Naive thymus-derived CD4-positive, alpha-beta T cell (primary cell): ENCODE results near the gene ZNF316. TPM values are rescaled to one million over a fixed set of nuclear protein-coding genes. Genes with fewer than 3 reads are reported as not detected.

Experiments
- ATAC-seq: fragments of 150-1000 bp; cut with Tn5 transposase; 2 replicates; pipeline ENCODE4 v1.10.0; 2021; ENCODE audit warnings: mild to moderate bottlenecking, moderate library complexity
- CTCF ChIA-PET: fragments of 350-600 bp; sonication (Branson Sonifier 250); formaldehyde crosslinking; loops from one replicate; lab custom pipeline; 2021; ENCODE audit warnings: antibody characterized with exemption; lab: Charles Lee
- POLR2A ChIA-PET: fragments of 350-600 bp; sonication (Branson Sonifier 250); formaldehyde crosslinking; loops from one replicate; lab custom pipeline; 2021; ENCODE audit warnings: antibody characterized with exemption, inconsistent platforms; lab: Charles Lee
- DNase-seq, 9 donors: peaks; one replicate each; pipeline versions ENCODE4 v3.0.0 to v3.0.0-alpha.2; 2020 to 2022; ENCODE audit warnings: mixed read lengths in 1 of 9
- H3K27ac ChIP-seq: one replicate; pipeline ENCODE4 v1.7.0; 2013; ENCODE audit warnings: mild to moderate bottlenecking, low read depth, low read length, moderate library complexity
- H3K27me3 ChIP-seq, 2 donors: one replicate each; pipeline ENCODE4 v1.7.0; 2013; ENCODE audit warnings: low read length in 2 of 2, mild to moderate bottlenecking in 2 of 2, moderate library complexity in 2 of 2; ENCODE audit not compliant: control insufficient read depth in 2 of 2, insufficient read depth in 2 of 2
- H3K36me3 ChIP-seq, 3 experiments: 1 replicate in 2 of 3; 2 replicates in 1 of 3; pipeline ENCODE4 v1.7.0; 2013; ENCODE audit warnings: low read length in 3 of 3, mild to moderate bottlenecking in 3 of 3, moderate library complexity in 1 of 3; ENCODE audit not compliant: insufficient read depth in 3 of 3, control insufficient read depth in 2 of 3
- H3K4me1 ChIP-seq, 2 donors: one replicate each; pipeline ENCODE4 v1.7.0; 2013; ENCODE audit warnings: low read length in 2 of 2, mild to moderate bottlenecking in 2 of 2, moderate library complexity in 1 of 2; ENCODE audit not compliant: control insufficient read depth in 2 of 2, insufficient read depth in 2 of 2
- H3K4me3 ChIP-seq: 2 replicates; pipeline ENCODE4 v1.7.0; 2013; ENCODE audit warnings: mild to moderate bottlenecking, low read length
- H3K9me3 ChIP-seq, 3 experiments: 1 replicate in 2 of 3; 2 replicates in 1 of 3; pipeline ENCODE4 v1.7.0; 2013; ENCODE audit warnings: low read length in 3 of 3; ENCODE audit not compliant: control insufficient read depth in 2 of 3
- H3K27ac Mint-ChIP-seq, 9 donors: one replicate each; pipeline ENCODE4 v1.8.0; 2020 to 2022; ENCODE audit warnings: mixed read lengths in 9 of 9, mild to moderate bottlenecking in 8 of 9, moderate library complexity in 5 of 9, inconsistent platforms in 2 of 9
- H3K27me3 Mint-ChIP-seq, 5 donors: one replicate each; pipeline ENCODE4 v1.8.0; 2021 to 2022; ENCODE audit warnings: mixed read lengths in 5 of 5, mild to moderate bottlenecking in 1 of 5
- H3K36me3 Mint-ChIP-seq, 5 donors: one replicate each; pipeline ENCODE4 v1.8.0; 2020 to 2022; ENCODE audit warnings: mixed read lengths in 5 of 5, mild to moderate bottlenecking in 3 of 5, inconsistent platforms in 1 of 5
- H3K4me1 Mint-ChIP-seq, 7 donors: one replicate each; pipeline ENCODE4 v1.8.0; 2020 to 2022; ENCODE audit warnings: mixed read lengths in 7 of 7, mild to moderate bottlenecking in 3 of 7, inconsistent platforms in 1 of 7
- H3K4me3 Mint-ChIP-seq, 10 donors: one replicate each; pipeline ENCODE4 v1.8.0; 2020 to 2022; ENCODE audit warnings: mild to moderate bottlenecking in 10 of 10, mixed read lengths in 10 of 10, moderate library complexity in 6 of 10, inconsistent platforms in 2 of 10
- H3K9me3 Mint-ChIP-seq, 11 donors: one replicate each; pipeline ENCODE4 v1.8.0; 2020 to 2022; ENCODE audit warnings: mixed read lengths in 11 of 11, mild to moderate bottlenecking in 4 of 11, inconsistent platforms in 1 of 11, moderate library complexity in 1 of 11
- intact Hi-C, 2 donors: fragments of 100-400 bp; cut with micrococcal nuclease; formaldehyde crosslinking; loops; one replicate each; pipeline ENCODE4 v1.15.1; 2023
- polyA plus RNA-seq, 2 donors: library from polyadenylated mRNA; unstranded; fragments of 300-500 nt; fragmentation: Illumina TruSeq; gene quantifications; one replicate each; pipeline ENCODE4 v1.2.3, GENCODE V29; 2021
- total RNA-seq, 6 experiments: library from RNA in 5 of 6; stranded (reverse) in 5 of 6; gene quantifications; 1 replicate in 5 of 6; 2 replicates in 1 of 6; pipeline ENCODE4 v1.2.3 and lab custom pipeline; 2021 to 2026

Gene ZNF316
- total and polyA plus RNA-seq, 7 experiments from 2014 or later: 0.66 to 71.6 (median 51.5) TPM

GRCh38 chr7:6600093-6600492 lies 37.0 kb upstream of the ZNF316 start:
- H3K27ac Mint-ChIP-seq: no peak overlapping the region
- DNase-seq (no peak), ATAC-seq (no peak)
- H3K9me3 ChIP-seq: no peaks in the 10 kb centered on the region
- peaks cover 0 to 91% (median 18%) of the 10 kb centered on the region in 3 experiments for H3K36me3 ChIP-seq
- H3K4me1 ChIP-seq: no peaks in the 10 kb centered on the region
- peaks cover 0 to 44% (median 16%) of the 10 kb centered on the region in 5 donors for H3K36me3 Mint-ChIP-seq
- no peak overlapping the region for H3K4me3 ChIP-seq
- H3K9me3 Mint-ChIP-seq: no peaks in the 10 kb centered on the region
- no peak overlapping the region for H3K27ac ChIP-seq
- H3K27me3 ChIP-seq: no peaks in the 10 kb centered on the region
- ChIA-PET CTCF (interaction anchor here (0.5 to 1.4 kb wide), 4 partner anchors 9 to 757 kb away, joined by 3 to 5 read pairs (median 4); no protein-coding TSS in a partner anchor), POLR2A (no interaction called here)
- H3K27me3 Mint-ChIP-seq: no peaks in the 10 kb centered on the region
- intact Hi-C loops: no loop called here
- peaks cover 0 to 14% (median 7%) of the 10 kb centered on the region in 7 donors for H3K4me1 Mint-ChIP-seq
- no peak overlapping the region for H3K4me3 Mint-ChIP-seq

GRCh38 chr7:6604458-6604857 lies 32.7 kb upstream of the ZNF316 start:
- Mint-ChIP-seq H3K27ac (peak overlapping the region in 2 of 9 donors; percentile 72 to 73), H3K4me3 (no peak overlapping the region), H3K27me3 (no peaks in the 10 kb centered on the region), H3K9me3 (no peaks in the 10 kb centered on the region), H3K4me1 (peaks cover 0 to 10% (median 5%) of the 10 kb centered on the region in 7 donors), H3K36me3 (peaks cover 0 to 24% (median 9%) of the 10 kb centered on the region in 5 donors)
- POLR2A ChIA-PET: no interaction called here
- Histone ChIP-seq H3K27me3 (no peaks in the 10 kb centered on the region), H3K9me3 (no peaks in the 10 kb centered on the region), H3K4me1 (no peaks in the 10 kb centered on the region), H3K36me3 (peaks cover 0 to 86% (median 11%) of the 10 kb centered on the region in 3 experiments), H3K4me3 (no peak overlapping the region), H3K27ac (no peak overlapping the region)
- CTCF ChIA-PET: interaction anchor here (0.6 to 1.6 kb wide), 3 partner anchors 10 to 748 kb away, joined by 4 to 5 read pairs (median 4); no protein-coding TSS in a partner anchor
- intact Hi-C loops: no loop called here
- no peak for ATAC-seq
- DNase-seq: no peak

- POLR2A ChIA-PET: interaction anchor here (0.5 kb wide), 1 partner anchor 48 kb away, joined by 3 read pairs; no protein-coding TSS in a partner anchor
Measured at GRCh38 chr7:6606866-6607583, 30.1 kb upstream of the ZNF316 start.

GRCh38 chr7:6607651-6608051 lies 29.5 kb upstream of the ZNF316 start:
- DNase-seq (no peak), ATAC-seq (no peak)
- ChIA-PET POLR2A (interaction anchor here (0.5 kb wide), 1 partner anchor 49 kb away, joined by 3 read pairs; no protein-coding TSS in a partner anchor), CTCF (interaction anchor here (0.6 kb wide), 2 partner anchors 728 to 1564 kb away, joined by 3 to 5 read pairs; no protein-coding TSS in a partner anchor)
- H3K4me3 ChIP-seq: no peak overlapping the region
- H3K27ac Mint-ChIP-seq: no peak overlapping the region
- H3K9me3 ChIP-seq: no peaks in the 10 kb centered on the region
- no peak overlapping the region for H3K27ac ChIP-seq
- H3K36me3 Mint-ChIP-seq: peaks cover 0 to 19% (median 4%) of the 10 kb centered on the region in 5 donors
- no peaks in the 10 kb centered on the region for H3K9me3 Mint-ChIP-seq
- H3K4me1 ChIP-seq: no peaks in the 10 kb centered on the region
- H3K4me1 Mint-ChIP-seq: peaks cover 0 to 11% (median 0%) of the 10 kb centered on the region in 7 donors
- no peak overlapping the region for H3K4me3 Mint-ChIP-seq
- intact Hi-C loops: no loop called here
- peaks cover 0 to 2% (median 0%) of the 10 kb centered on the region in 5 donors for H3K27me3 Mint-ChIP-seq
- no peaks in the 10 kb centered on the region for H3K27me3 ChIP-seq
- peaks cover 0 to 57% (median 1%) of the 10 kb centered on the region in 3 experiments for H3K36me3 ChIP-seq

More at GRCh38 chr7:6606866-6607583, 30.1 kb upstream of the ZNF316 start:
- Histone ChIP-seq H3K27me3 (no peaks in the 10 kb centered on the region), H3K27ac (no peak overlapping the region), H3K36me3 (peaks cover 0 to 61% (median 7%) of the 10 kb centered on the region in 3 experiments), H3K4me3 (no peak overlapping the region), H3K4me1 (no peaks in the 10 kb centered on the region), H3K9me3 (no peaks in the 10 kb centered on the region)
- ATAC-seq (no peak), DNase-seq (no peak)
- peaks cover 0 to 19% (median 8%) of the 10 kb centered on the region in 5 donors for H3K36me3 Mint-ChIP-seq
- H3K27ac Mint-ChIP-seq: no peak overlapping the region
- H3K27me3 Mint-ChIP-seq: no peaks in the 10 kb centered on the region
- CTCF ChIA-PET: interaction anchor here (0.6 kb wide), 2 partner anchors 728 to 1563 kb away, joined by 3 to 5 read pairs; no protein-coding TSS in a partner anchor
- intact Hi-C loops: no loop called here
- H3K4me3 Mint-ChIP-seq: no peak overlapping the region
- peaks cover 0 to 10% (median 3%) of the 10 kb centered on the region in 7 donors for H3K4me1 Mint-ChIP-seq
- H3K9me3 Mint-ChIP-seq: no peaks in the 10 kb centered on the region

GRCh38 chr7:6608081-6608480 lies 29.0 kb upstream of the ZNF316 start:
- Histone ChIP-seq H3K27ac (no peak overlapping the region), H3K36me3 (peaks cover 0 to 54% (median 0%) of the 10 kb centered on the region in 3 experiments), H3K4me3 (no peak overlapping the region), H3K9me3 (no peaks in the 10 kb centered on the region), H3K4me1 (no peaks in the 10 kb centered on the region), H3K27me3 (no peaks in the 10 kb centered on the region)
- peaks cover 0 to 19% (median 4%) of the 10 kb centered on the region in 5 donors for H3K36me3 Mint-ChIP-seq
- intact Hi-C loops: no loop called here
- peaks cover 0 to 5% (median 0%) of the 10 kb centered on the region in 5 donors for H3K27me3 Mint-ChIP-seq
- DNase-seq: no peak
- ChIA-PET POLR2A (no interaction called here), CTCF (no interaction called here)
- no peak overlapping the region for H3K27ac Mint-ChIP-seq
- H3K9me3 Mint-ChIP-seq: no peaks in the 10 kb centered on the region
- no peak overlapping the region for H3K4me3 Mint-ChIP-seq
- H3K4me1 Mint-ChIP-seq: peaks cover 0 to 15% (median 0%) of the 10 kb centered on the region in 7 donors
- ATAC-seq: no peak

- H3K9me3 Mint-ChIP-seq: no peaks in the 10 kb centered on the region
- no peak for ATAC-seq
- Histone ChIP-seq H3K9me3 (no peaks in the 10 kb centered on the region), H3K4me3 (no peak overlapping the region), H3K27me3 (no peaks in the 10 kb centered on the region), H3K36me3 (peaks cover 0 to 50% (median 0%) of the 10 kb centered on the region in 3 experiments), H3K27ac (no peak overlapping the region), H3K4me1 (no peaks in the 10 kb centered on the region)
- peaks cover 0 to 17% (median 0%) of the 10 kb centered on the region in 7 donors for H3K4me1 Mint-ChIP-seq
- ChIA-PET CTCF (no interaction called here), POLR2A (interaction anchor here (0.5 to 0.8 kb wide), 2 partner anchors 121 to 1150 kb away, joined by 3 read pairs; no protein-coding TSS in a partner anchor)
- peaks cover 0 to 19% (median 4%) of the 10 kb centered on the region in 5 donors for H3K36me3 Mint-ChIP-seq
- H3K27ac Mint-ChIP-seq: no peak overlapping the region
- intact Hi-C loops: no loop called here
- no peak for DNase-seq
- peaks cover 0 to 10% (median 0%) of the 10 kb centered on the region in 5 donors for H3K27me3 Mint-ChIP-seq
- H3K4me3 Mint-ChIP-seq: no peak overlapping the region
Measured at GRCh38 chr7:6608794-6609193, 28.3 kb upstream of the ZNF316 start.
